Central memory CD8-positive, alpha-beta T cell (primary cell): ENCODE measurements around the gene NPIPB2.
"Not testable (repeated sequence)": the region's sequence is repeated elsewhere in the genome, so short reads cannot be mapped to it uniquely, and the experiment has no call there.

Source experiments
- ATAC-seq: fragments of 150-1000 bp; cut with Tn5 transposase; replicated peaks from 2 replicates; pipeline ENCODE4 v1.10.0; 2022; ENCODE audit warnings: mild to moderate bottlenecking, moderate FRiP score, moderate number of reproducible peaks; ENCODE audit not compliant: poor library complexity, severe bottlenecking; ENCODE audit errors: extremely low read depth
- DNase-seq, 2 donors: peaks; one replicate each; pipeline ENCODE4 v3.0.0; 2021; ENCODE audit warnings: low spot score in 2 of 2
- H3K27ac Mint-ChIP-seq: one replicate; pipeline ENCODE4 v1.8.0; 2022; ENCODE audit warnings: low read depth, mild to moderate bottlenecking, moderate library complexity, mixed read lengths
- H3K27me3 Mint-ChIP-seq: one replicate; pipeline ENCODE4 v1.8.0; 2022; ENCODE audit warnings: mixed read lengths
- H3K36me3 Mint-ChIP-seq: one replicate; pipeline ENCODE4 v1.8.0; 2022; ENCODE audit warnings: mild to moderate bottlenecking, moderate library complexity, mixed read lengths; ENCODE audit not compliant: insufficient read depth
- H3K4me1 Mint-ChIP-seq: one replicate; pipeline ENCODE4 v1.8.0; 2022; ENCODE audit warnings: mixed read lengths
- H3K4me3 Mint-ChIP-seq: one replicate; pipeline ENCODE4 v1.8.0; 2022; ENCODE audit warnings: mild to moderate bottlenecking, moderate library complexity, mixed read lengths
- H3K9me3 Mint-ChIP-seq: one replicate; pipeline ENCODE4 v1.8.0; 2022; ENCODE audit warnings: mixed read lengths

Gene NPIPB2

GRCh38 chr16:11970292-11970691 lies 28.4 kb upstream of the NPIPB2 start:
- not testable (repeated sequence) for H3K4me3 Mint-ChIP-seq, H3K9me3 Mint-ChIP-seq, H3K4me1 Mint-ChIP-seq, H3K27me3 Mint-ChIP-seq, DNase-seq, H3K27ac Mint-ChIP-seq, ATAC-seq, H3K36me3 Mint-ChIP-seq

DNA sequence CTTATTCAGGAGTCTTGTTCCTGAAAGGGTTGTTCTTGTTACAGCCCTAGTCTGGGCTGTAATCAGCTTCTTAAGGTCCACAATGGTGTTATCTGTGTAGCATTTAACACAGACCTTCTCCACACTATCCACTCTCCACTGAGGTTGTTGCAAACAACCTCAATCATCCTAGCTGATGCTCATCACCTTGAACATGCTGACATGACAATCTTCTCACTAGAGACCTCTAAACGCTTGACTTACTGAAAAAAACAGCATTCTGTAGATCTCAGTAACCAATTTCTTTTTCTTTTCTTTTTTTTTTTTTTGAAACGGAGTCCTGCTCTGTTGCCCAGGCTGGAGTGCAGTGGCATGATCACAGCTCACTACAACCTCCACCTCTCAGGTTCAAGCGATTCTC lies 26.7 kb upstream of the NPIPB2 start:
- DNase-seq (no peak), ATAC-seq (no peak)
- Mint-ChIP-seq H3K36me3 (peaks cover 1% of the 10 kb centered on the region), H3K27ac (no peak overlapping the region), H3K4me3 (no peak overlapping the region), H3K4me1 (no peaks in the 10 kb centered on the region), H3K27me3 (no peaks in the 10 kb centered on the region), H3K9me3 (no peaks in the 10 kb centered on the region)

GRCh38 chr16:11967195-11967911 lies 25.5 kb upstream of the NPIPB2 start:
- no peaks in the 10 kb centered on the region for H3K4me1 Mint-ChIP-seq
- no peaks in the 10 kb centered on the region for H3K9me3 Mint-ChIP-seq
- H3K36me3 Mint-ChIP-seq, result peaks cover 1% of the 10 kb centered on the region
- DNase-seq, result no peak
- H3K27ac Mint-ChIP-seq, result no peak overlapping the region
- ATAC-seq, result no peak
- no peaks in the 10 kb centered on the region for H3K27me3 Mint-ChIP-seq
- no peak overlapping the region for H3K4me3 Mint-ChIP-seq

DNA sequence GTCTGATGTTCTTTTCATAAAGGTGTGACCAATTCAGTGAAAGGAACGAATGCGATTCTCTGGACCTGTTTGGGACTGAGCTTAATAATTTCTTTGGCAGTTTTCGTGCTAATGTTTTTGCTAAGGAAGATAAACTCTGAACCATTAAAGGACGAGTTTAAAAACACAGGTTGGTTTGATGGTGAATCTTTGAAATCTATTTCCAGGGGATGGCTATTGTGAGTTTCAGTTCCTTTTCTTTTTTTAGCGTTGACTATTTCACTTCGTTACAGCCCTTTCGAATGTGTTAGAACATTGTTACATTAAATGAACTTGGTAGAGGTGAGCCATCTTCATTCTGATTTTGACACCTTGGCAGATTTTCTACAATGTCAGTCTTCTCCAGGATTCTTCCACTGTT lies 24.3 kb upstream of the NPIPB2 start:
- Mint-ChIP-seq H3K9me3 (no peaks in the 10 kb centered on the region), H3K4me3 (no peak overlapping the region), H3K27me3 (no peaks in the 10 kb centered on the region), H3K36me3 (peaks cover 1% of the 10 kb centered on the region), H3K4me1 (no peaks in the 10 kb centered on the region), H3K27ac (no peak overlapping the region)
- ATAC-seq (no peak), DNase-seq (no peak)

- Mint-ChIP-seq H3K4me3 (no peak within 1 kb of the TSS), H3K27ac (no peak within 1 kb of the TSS), H3K36me3 (peaks cover under 1% of the 10 kb centered on the region), H3K9me3 (no peaks in the 10 kb centered on the region), H3K27me3 (no peaks in the 10 kb centered on the region), H3K4me1 (no peaks in the 10 kb centered on the region)
- DNase-seq, result no peak
- no peak for ATAC-seq
Observed at GRCh38 chr16:11964761-11965551, 23.1 kb upstream of the NPIPB2 start, which contains the start of gene TNFRSF17. TNFRSF17 (plus strand) TSS chr16:11965210; CDS start chr16:11965325, 115 bp downstream.

GRCh38 chr16:11963706-11964105 lies 21.9 kb upstream of the NPIPB2 start:
- no peak overlapping the region for H3K27ac Mint-ChIP-seq
- no peaks in the 10 kb centered on the region for H3K36me3 Mint-ChIP-seq
- DNase-seq (no peak), ATAC-seq (no peak)
- no peaks in the 10 kb centered on the region for H3K4me1 Mint-ChIP-seq
- H3K27me3 Mint-ChIP-seq, result no peaks in the 10 kb centered on the region
- no peaks in the 10 kb centered on the region for H3K9me3 Mint-ChIP-seq
- H3K4me3 Mint-ChIP-seq, result no peak overlapping the region

- H3K27me3 Mint-ChIP-seq, H3K4me3 Mint-ChIP-seq, H3K36me3 Mint-ChIP-seq, DNase-seq, H3K4me1 Mint-ChIP-seq, H3K9me3 Mint-ChIP-seq, ATAC-seq, H3K27ac Mint-ChIP-seq: not testable (repeated sequence)
Observed at GRCh38 chr16:11962978-11963377, 21.1 kb upstream of the NPIPB2 start.

GRCh38 chr16:11962457-11962856 lies 20.6 kb upstream of the NPIPB2 start:
- ATAC-seq, H3K27me3 Mint-ChIP-seq, H3K27ac Mint-ChIP-seq, H3K9me3 Mint-ChIP-seq, DNase-seq, H3K36me3 Mint-ChIP-seq, H3K4me1 Mint-ChIP-seq, H3K4me3 Mint-ChIP-seq: not testable (repeated sequence)

DNA sequence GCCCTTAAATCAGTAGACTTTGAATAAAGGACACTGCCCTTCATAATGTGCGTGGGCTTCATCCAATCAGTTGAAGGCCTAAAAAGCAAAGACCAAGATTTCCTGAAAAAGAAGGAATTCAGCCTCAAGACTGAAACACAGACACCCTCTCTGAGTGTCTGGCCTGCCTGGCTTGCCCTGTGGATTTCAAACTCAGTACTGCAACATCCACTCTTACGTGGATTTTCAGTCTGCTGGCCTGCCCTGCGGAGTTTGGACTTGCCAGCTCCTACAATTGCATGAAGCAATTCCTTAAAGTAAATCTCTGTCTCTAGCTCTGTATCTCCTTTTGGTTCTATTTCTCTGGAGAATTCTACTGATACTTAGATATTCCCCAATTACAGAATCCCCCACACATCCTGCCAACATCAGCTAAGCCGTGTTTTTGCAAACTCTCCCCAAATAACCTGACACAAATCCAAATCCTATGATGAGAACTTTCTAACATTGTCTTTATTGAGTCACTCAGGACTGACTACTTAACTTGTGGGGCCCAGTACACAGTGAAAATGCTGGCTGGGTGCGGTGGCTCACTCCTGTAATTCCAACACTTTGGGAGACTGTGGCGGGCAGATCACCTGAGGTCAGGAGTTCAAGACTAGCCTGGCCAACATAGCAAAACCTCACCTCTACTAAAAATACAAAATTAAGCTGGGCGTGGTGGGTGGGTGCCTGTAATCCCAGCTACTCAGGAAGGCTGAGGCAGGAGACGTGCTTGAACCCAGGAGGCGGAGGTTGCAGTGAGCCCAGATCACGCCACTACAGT lies 15.9 kb upstream of the NPIPB2 start:
- ATAC-seq, result no peak
- no peaks in the 10 kb centered on the region for H3K4me1 Mint-ChIP-seq
- H3K36me3 Mint-ChIP-seq, result no peaks in the 10 kb centered on the region
- DNase-seq, result no peak
- peaks cover 8% of the 10 kb centered on the region for H3K27me3 Mint-ChIP-seq
- H3K27ac Mint-ChIP-seq, result no peak overlapping the region
- H3K4me3 Mint-ChIP-seq, result no peak overlapping the region
- H3K9me3 Mint-ChIP-seq, result no peaks in the 10 kb centered on the region

DNA sequence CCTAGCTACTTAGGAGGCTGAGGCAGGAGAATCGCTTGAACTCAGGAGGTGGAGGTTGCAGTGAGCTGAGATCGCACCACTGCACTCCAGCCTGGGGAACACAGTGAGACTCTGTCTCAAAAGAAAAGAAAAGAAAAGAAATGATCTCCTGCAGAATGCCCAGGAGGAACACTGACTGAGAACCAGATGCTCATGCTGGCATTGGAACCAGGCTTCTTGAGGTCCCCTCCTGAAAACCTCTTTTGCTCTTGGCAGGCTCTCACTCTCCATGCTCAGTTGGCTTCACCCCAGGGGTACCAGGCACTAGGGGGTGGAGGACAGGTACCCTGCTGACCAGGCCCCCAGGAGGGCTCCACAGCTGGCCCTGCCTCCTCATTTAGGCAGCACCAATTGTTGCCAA lies 14.7 kb upstream of the NPIPB2 start:
- DNase-seq, result no peak
- ATAC-seq, result no peak
- H3K4me3 Mint-ChIP-seq, result no peak overlapping the region

GRCh38 chr16:11955713-11956123 lies 13.9 kb upstream of the NPIPB2 start:
- no peak for DNase-seq
- H3K9me3 Mint-ChIP-seq, result no peaks in the 10 kb centered on the region
- H3K4me1 Mint-ChIP-seq, result no peaks in the 10 kb centered on the region
- no peak for ATAC-seq
- no peak overlapping the region for H3K4me3 Mint-ChIP-seq
- H3K27ac Mint-ChIP-seq, result no peak overlapping the region
- peaks cover 8% of the 10 kb centered on the region for H3K27me3 Mint-ChIP-seq
- no peaks in the 10 kb centered on the region for H3K36me3 Mint-ChIP-seq

More for the DNA sequence above, 14.7 kb upstream of the NPIPB2 start:
- Mint-ChIP-seq H3K4me1 (no peaks in the 10 kb centered on the region), H3K27me3 (peaks cover 8% of the 10 kb centered on the region), H3K9me3 (no peaks in the 10 kb centered on the region), H3K36me3 (no peaks in the 10 kb centered on the region), H3K27ac (no peak overlapping the region)

DNA sequence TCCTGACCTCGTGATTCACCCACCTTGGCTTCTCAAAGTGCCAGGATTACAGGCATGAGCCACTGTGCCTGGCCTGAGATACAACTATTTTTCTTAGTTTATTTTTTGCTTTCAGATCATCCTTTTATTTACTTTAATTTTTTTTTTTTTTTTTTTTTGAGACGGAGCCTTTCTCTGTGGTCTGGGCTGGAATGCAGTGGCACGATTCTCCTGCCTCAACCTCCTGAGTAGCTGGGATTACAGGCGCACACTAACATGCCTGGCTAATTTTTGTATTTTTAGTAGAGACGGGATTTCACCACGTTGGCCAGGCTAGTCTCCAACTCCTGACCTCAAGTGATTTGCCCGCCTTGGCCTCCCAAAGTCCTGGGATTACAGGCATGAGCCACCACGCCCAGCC lies 11.7 kb upstream of the NPIPB2 start:
- not testable (repeated sequence) for H3K27me3 Mint-ChIP-seq, ATAC-seq, H3K4me1 Mint-ChIP-seq, H3K4me3 Mint-ChIP-seq, H3K9me3 Mint-ChIP-seq, H3K36me3 Mint-ChIP-seq, DNase-seq, H3K27ac Mint-ChIP-seq
